Fibroblast of skin of abdomen (primary cell): ENCODE measurements around the gene BCL2A1.
"Not testable (repeated sequence)": the region's sequence is repeated elsewhere in the genome, so short reads cannot be mapped to it uniquely, and the experiment has no call there.

Source experiments
- DNase-seq: peaks from one replicate; pipeline ENCODE4 v3.0.0-alpha.2; 2013

Gene BCL2A1

GRCh38 chr15:79957741-79958140 lies 13.3 kb downstream of the BCL2A1 start:
- DNase-seq, result peak; percentile 49

GRCh38 chr15:79956354-79956939 lies 14.5 kb downstream of the BCL2A1 start:
- DNase-seq, result no peak

- no peak for DNase-seq
These were observed 16.3 kb downstream of the BCL2A1 start for GRCh38 chr15:79954661-79955060.

GRCh38 chr15:79953951-79954444 lies 17.0 kb downstream of the BCL2A1 start:
- peak; percentile 27 for DNase-seq

- DNase-seq, result no peak
These were observed 18.7 kb downstream of the BCL2A1 start for GRCh38 chr15:79952329-79952728.

GRCh38 chr15:79950247-79950646 lies 20.7 kb downstream of the BCL2A1 start:
- no peak for DNase-seq

- DNase-seq, result no peak
These were observed 22.2 kb downstream of the BCL2A1 start for GRCh38 chr15:79948761-79949160.

GRCh38 chr15:79948095-79948695 lies 22.8 kb downstream of the BCL2A1 start:
- DNase-seq, result no peak

GRCh38 chr15:79947009-79947408 lies 24.0 kb downstream of the BCL2A1 start:
- no peak for DNase-seq

GRCh38 chr15:79944622-79945021 lies 26.4 kb downstream of the BCL2A1 start:
- DNase-seq, result no peak

GRCh38 chr15:79943820-79944219 lies 27.2 kb downstream of the BCL2A1 start:
- peak; percentile 75 for DNase-seq

- peak; percentile 68 for DNase-seq
These were observed 28.1 kb downstream of the BCL2A1 start for GRCh38 chr15:79942741-79943481.

- no peak for DNase-seq
These were observed 31.6 kb downstream of the BCL2A1 start for GRCh38 chr15:79939399-79939798.

GRCh38 chr15:79938143-79938542 lies 32.9 kb downstream of the BCL2A1 start:
- no peak for DNase-seq

GRCh38 chr15:79935556-79936201 lies 35.3 kb downstream of the BCL2A1 start:
- not testable (repeated sequence) for DNase-seq

GRCh38 chr15:79933231-79933630 lies 37.8 kb downstream of the BCL2A1 start:
- no peak for DNase-seq

GRCh38 chr15:79932447-79932846 lies 38.5 kb downstream of the BCL2A1 start:
- DNase-seq, result no peak

GRCh38 chr15:79930516-79930915 lies 40.5 kb downstream of the BCL2A1 start:
- DNase-seq, result no peak

GRCh38 chr15:79929412-79929811 lies 41.6 kb downstream of the BCL2A1 start:
- DNase-seq, result no peak

- DNase-seq, result not testable (repeated sequence)
These were observed 44.9 kb downstream of the BCL2A1 start for GRCh38 chr15:79926116-79926515.

GRCh38 chr15:79924379-79924778 lies 46.6 kb downstream of the BCL2A1 start:
- no peak for DNase-seq

- DNase-seq, result peak; percentile 96
These were observed 47.4 kb downstream of the BCL2A1 start for GRCh38 chr15:79923515-79924169.

- DNase-seq, result peak; percentile 36
These were observed 47.9 kb downstream of the BCL2A1 start for GRCh38 chr15:79923079-79923514.
